ENCODE results near the gene FXYD4.
A peak's percentile ranks its signal among the peaks of the same experiment; 100 is the strongest.
"Not testable (repeated sequence)": the region's sequence is repeated elsewhere in the genome, so short reads cannot be mapped to it uniquely, and the experiment has no call there.

Gene FXYD4

GRCh38 chr10:43371418-43371817 is at the start of gene FXYD4:
Gene FXYD4, plus strand, starts transcription at chr10:43371636. Its CDS starts 2,111 bp downstream, at chr10:43373747.
- Mint-ChIP-seq H3K4me1 (peaks cover 12% of the 10 kb centered on the region), H3K9me3 (no peaks in the 10 kb centered on the region)

GRCh38 chr10:43322331-43322730 is 49.1 kb upstream of the FXYD4 start:
- peaks cover 44% of the 10 kb centered on the region for H3K27me3 Mint-ChIP-seq
- peak overlapping the region in 1 of 2 donors; percentile 48 for H3K27ac Mint-ChIP-seq
- H3K4me1 Mint-ChIP-seq, result peaks cover 19% of the 10 kb centered on the region
- peak overlapping the region; percentile 60 to 69 for H3K4me3 Mint-ChIP-seq
- no peak for ATAC-seq
- no peaks in the 10 kb centered on the region for H3K9me3 Mint-ChIP-seq
- DNase-seq, result no peak

More at GRCh38 chr10:43371418-43371817, at the start of gene FXYD4:
- no peak for DNase-seq
- no peak for ATAC-seq
- no peak within 1 kb of the TSS for H3K4me3 Mint-ChIP-seq
- H3K27me3 Mint-ChIP-seq, result no peaks in the 10 kb centered on the region
- H3K27ac Mint-ChIP-seq, result peak within 1 kb of the TSS; percentile 65 to 90

GRCh38 chr10:43322769-43323168 is 48.7 kb upstream of the FXYD4 start:
- H3K27ac Mint-ChIP-seq, result peak overlapping the region; percentile 48 to 60
- DNase-seq (peak; percentile 77 to 87), ATAC-seq (peak; percentile 99)
- H3K4me1 Mint-ChIP-seq, result peaks cover 19% of the 10 kb centered on the region
- peaks cover 44% of the 10 kb centered on the region for H3K27me3 Mint-ChIP-seq
- H3K4me3 Mint-ChIP-seq, result peak overlapping the region; percentile 60 to 69
- no peaks in the 10 kb centered on the region for H3K9me3 Mint-ChIP-seq

- peaks cover 19% of the 10 kb centered on the region for H3K4me1 Mint-ChIP-seq
- H3K9me3 Mint-ChIP-seq, result no peaks in the 10 kb centered on the region
- DNase-seq (no peak), ATAC-seq (no peak)
- H3K27ac Mint-ChIP-seq, result no peak overlapping the region
- peaks cover 43% of the 10 kb centered on the region for H3K27me3 Mint-ChIP-seq
- peak overlapping the region; percentile 60 to 69 for H3K4me3 Mint-ChIP-seq
Measured at GRCh38 chr10:43323245-43323644, 48.2 kb upstream of the FXYD4 start.

GRCh38 chr10:43324876-43325275 is 46.6 kb upstream of the FXYD4 start:
- Mint-ChIP-seq H3K9me3 (no peaks in the 10 kb centered on the region), H3K27me3 (peaks cover 33% of the 10 kb centered on the region), H3K4me1 (peaks cover 19% of the 10 kb centered on the region), H3K27ac (no peak overlapping the region), H3K4me3 (no peak overlapping the region)
- DNase-seq (no peak), ATAC-seq (no peak)

- no peak for DNase-seq
- ATAC-seq, result no peak
- Mint-ChIP-seq H3K4me1 (peaks cover 22% of the 10 kb centered on the region), H3K4me3 (no peak overlapping the region), H3K9me3 (no peaks in the 10 kb centered on the region), H3K27ac (no peak overlapping the region), H3K27me3 (peaks cover 13% of the 10 kb centered on the region)
Measured at GRCh38 chr10:43327171-43327570, 44.3 kb upstream of the FXYD4 start.

GRCh38 chr10:43327986-43328385 is 43.5 kb upstream of the FXYD4 start:
- ATAC-seq (no peak), DNase-seq (no peak)
- Mint-ChIP-seq H3K27me3 (peaks cover 5% of the 10 kb centered on the region), H3K4me1 (peaks cover 22% of the 10 kb centered on the region), H3K4me3 (no peak overlapping the region), H3K9me3 (no peaks in the 10 kb centered on the region), H3K27ac (no peak overlapping the region)

- not testable (repeated sequence) for ATAC-seq, H3K27ac Mint-ChIP-seq, H3K9me3 Mint-ChIP-seq, H3K27me3 Mint-ChIP-seq, H3K4me3 Mint-ChIP-seq, DNase-seq
- peaks cover 22% of the 10 kb centered on the region for H3K4me1 Mint-ChIP-seq
Measured at GRCh38 chr10:43328810-43329209, 42.6 kb upstream of the FXYD4 start.

- peaks cover 27% of the 10 kb centered on the region for H3K4me1 Mint-ChIP-seq
- not testable (repeated sequence) for H3K4me3 Mint-ChIP-seq, H3K9me3 Mint-ChIP-seq, DNase-seq, H3K27me3 Mint-ChIP-seq, H3K27ac Mint-ChIP-seq, ATAC-seq
Measured at GRCh38 chr10:43329246-43329885, 42.1 kb upstream of the FXYD4 start.

- not testable (repeated sequence) for ATAC-seq, H3K4me3 Mint-ChIP-seq
Measured at GRCh38 chr10:43330049-43330823, 41.2 kb upstream of the FXYD4 start.

GRCh38 chr10:43330824-43331127 is 40.7 kb upstream of the FXYD4 start:
- not testable (repeated sequence) for H3K4me3 Mint-ChIP-seq, H3K9me3 Mint-ChIP-seq, DNase-seq, ATAC-seq, H3K27ac Mint-ChIP-seq, H3K27me3 Mint-ChIP-seq
- H3K4me1 Mint-ChIP-seq, result peaks cover 27% of the 10 kb centered on the region

More at GRCh38 chr10:43330049-43330823, 41.2 kb upstream of the FXYD4 start:
- DNase-seq, H3K27ac Mint-ChIP-seq, H3K9me3 Mint-ChIP-seq, H3K27me3 Mint-ChIP-seq: not testable (repeated sequence)
- peaks cover 27% of the 10 kb centered on the region for H3K4me1 Mint-ChIP-seq

- DNase-seq (no peak), ATAC-seq (no peak)
- Mint-ChIP-seq H3K9me3 (no peaks in the 10 kb centered on the region), H3K4me1 (peaks cover 27% of the 10 kb centered on the region), H3K27ac (peak overlapping the region in 1 of 2 donors; percentile 78), H3K4me3 (no peak overlapping the region), H3K27me3 (peaks cover 17% of the 10 kb centered on the region)
Measured at GRCh38 chr10:43333653-43334052, 37.8 kb upstream of the FXYD4 start.

- Mint-ChIP-seq H3K9me3 (no peaks in the 10 kb centered on the region), H3K27ac (no peak overlapping the region), H3K27me3 (peaks cover 39% of the 10 kb centered on the region), H3K4me3 (no peak overlapping the region), H3K4me1 (peaks cover 33% of the 10 kb centered on the region)
- no peak for DNase-seq
- no peak for ATAC-seq
Measured at GRCh38 chr10:43336061-43336460, 35.4 kb upstream of the FXYD4 start.

GRCh38 chr10:43336641-43337318 is 34.7 kb upstream of the FXYD4 start:
- peaks cover 29% of the 10 kb centered on the region for H3K4me1 Mint-ChIP-seq
- no peak for DNase-seq
- no peaks in the 10 kb centered on the region for H3K9me3 Mint-ChIP-seq
- peaks cover 39% of the 10 kb centered on the region for H3K27me3 Mint-ChIP-seq
- H3K4me3 Mint-ChIP-seq, result no peak overlapping the region
- H3K27ac Mint-ChIP-seq, result no peak overlapping the region
- ATAC-seq, result no peak

GRCh38 chr10:43337536-43337935 is 33.9 kb upstream of the FXYD4 start:
- H3K27ac Mint-ChIP-seq, ATAC-seq, DNase-seq, H3K9me3 Mint-ChIP-seq, H3K4me3 Mint-ChIP-seq: not testable (repeated sequence)
- Mint-ChIP-seq H3K4me1 (peaks cover 21% of the 10 kb centered on the region), H3K27me3 (peaks cover 39% of the 10 kb centered on the region)

GRCh38 chr10:43338117-43338516 is 33.3 kb upstream of the FXYD4 start:
- H3K27me3 Mint-ChIP-seq, result peaks cover 39% of the 10 kb centered on the region
- peaks cover 15% of the 10 kb centered on the region for H3K4me1 Mint-ChIP-seq
- H3K27ac Mint-ChIP-seq, result peak overlapping the region in 1 of 2 donors; percentile 72
- DNase-seq, result no peak
- ATAC-seq, result no peak
- H3K4me3 Mint-ChIP-seq, result no peak overlapping the region
- no peaks in the 10 kb centered on the region for H3K9me3 Mint-ChIP-seq
